GM23338 (cell line): ENCODE measurements around the gene ATF3.

ENCODE experiments used
- EZH2 ChIP-seq: fragments of 200-600 bp; sonication (generic); IDR thresholded peaks from one replicate; pipeline ENCODE4 v1.8.0; 2017; ENCODE audit warnings: antibody characterized with exemption, mild to moderate bottlenecking, low read depth; ENCODE audit not compliant: unreplicated experiment
- JUNB ChIP-seq: IDR thresholded peaks from one replicate; pipeline ENCODE4 v1.6.1; 2016; ENCODE audit warnings: antibody characterized with exemption; ENCODE audit not compliant: unreplicated experiment
- POLR2AphosphoS5 ChIP-seq: IDR thresholded peaks from 2 replicates; pipeline ENCODE4 v1.6.1; 2016; ENCODE audit warnings: antibody characterized with exemption, low read depth
- STAT1 ChIP-seq: IDR thresholded peaks from one replicate; pipeline ENCODE4 v1.6.1; 2016; ENCODE audit warnings: antibody characterized with exemption; ENCODE audit not compliant: unreplicated experiment
- ZNF462 ChIP-seq: fragments of 250-450 bp; sonication (Bioruptor Pico); IDR thresholded peaks from 2 replicates; pipeline ENCODE4 v1.5.0; 2020; ENCODE audit warnings: mild to moderate bottlenecking, moderate library complexity
- TF ChIP-seq, protein P1 (sequence below), 2 experiments: fragments of 200-600 bp in 1 of 2; sonication (generic) in 1 of 2; conservative IDR thresholded peaks; 2 replicates each; pipeline versions ENCODE4 v1.5.1 to v1.6.1; 2016 to 2017; ENCODE audit warnings: antibody characterized with exemption in 2 of 2, low read depth in 2 of 2, mild to moderate bottlenecking in 2 of 2, moderate library complexity in 1 of 2

DNA sequence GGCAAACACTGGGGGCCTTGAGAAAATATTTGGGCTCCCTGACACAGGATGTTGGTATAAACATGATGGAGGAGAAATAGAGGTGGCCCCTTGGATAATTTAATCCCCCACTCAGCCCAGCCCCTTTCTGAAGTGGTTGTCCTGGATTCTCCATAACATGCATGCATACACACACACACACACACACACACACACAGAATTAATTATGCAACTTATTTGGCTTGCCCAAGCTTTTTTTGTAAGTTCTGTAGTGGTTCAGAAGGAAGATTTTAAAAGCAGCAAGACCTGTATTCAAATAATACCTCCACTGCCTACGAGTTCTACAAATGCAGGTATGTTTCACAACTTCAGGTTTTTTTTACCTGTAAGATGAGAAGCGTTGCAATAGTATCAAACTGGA lies 15.0 kb downstream of the ATF3 start:
- TF ChIP-seq STAT1 (no peak), JUNB (no peak), POLR2AphosphoS5 (no peak), EZH2 (no peak), ZNF462 (no peak)
- TF ChIP-seq, protein P1, sequence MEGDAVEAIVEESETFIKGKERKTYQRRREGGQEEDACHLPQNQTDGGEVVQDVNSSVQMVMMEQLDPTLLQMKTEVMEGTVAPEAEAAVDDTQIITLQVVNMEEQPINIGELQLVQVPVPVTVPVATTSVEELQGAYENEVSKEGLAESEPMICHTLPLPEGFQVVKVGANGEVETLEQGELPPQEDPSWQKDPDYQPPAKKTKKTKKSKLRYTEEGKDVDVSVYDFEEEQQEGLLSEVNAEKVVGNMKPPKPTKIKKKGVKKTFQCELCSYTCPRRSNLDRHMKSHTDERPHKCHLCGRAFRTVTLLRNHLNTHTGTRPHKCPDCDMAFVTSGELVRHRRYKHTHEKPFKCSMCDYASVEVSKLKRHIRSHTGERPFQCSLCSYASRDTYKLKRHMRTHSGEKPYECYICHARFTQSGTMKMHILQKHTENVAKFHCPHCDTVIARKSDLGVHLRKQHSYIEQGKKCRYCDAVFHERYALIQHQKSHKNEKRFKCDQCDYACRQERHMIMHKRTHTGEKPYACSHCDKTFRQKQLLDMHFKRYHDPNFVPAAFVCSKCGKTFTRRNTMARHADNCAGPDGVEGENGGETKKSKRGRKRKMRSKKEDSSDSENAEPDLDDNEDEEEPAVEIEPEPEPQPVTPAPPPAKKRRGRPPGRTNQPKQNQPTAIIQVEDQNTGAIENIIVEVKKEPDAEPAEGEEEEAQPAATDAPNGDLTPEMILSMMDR (conservative IDR thresholded peaks at IDR 0.05; ENCODE audit: low read depth in 2 of 2): no peak
